GM12875 (cell line): ENCODE results near the gene ZNF280C.

Source experiments
- H3K4me3 ChIP-seq: one replicate; pipeline ENCODE4 v1.5.1; 2011; ENCODE audit warnings: low read depth, low read length, control low read depth
- TF ChIP-seq, protein P1 (sequence below): IDR thresholded peaks from 2 replicates; pipeline ENCODE4 v1.5.1; 2011; ENCODE audit warnings: low read depth, mild to moderate bottlenecking, control low read depth, inconsistent platforms, low read length, moderate library complexity, borderline replicate concordance; ENCODE audit not compliant: insufficient read depth

The ZNF280C gene

DNA sequence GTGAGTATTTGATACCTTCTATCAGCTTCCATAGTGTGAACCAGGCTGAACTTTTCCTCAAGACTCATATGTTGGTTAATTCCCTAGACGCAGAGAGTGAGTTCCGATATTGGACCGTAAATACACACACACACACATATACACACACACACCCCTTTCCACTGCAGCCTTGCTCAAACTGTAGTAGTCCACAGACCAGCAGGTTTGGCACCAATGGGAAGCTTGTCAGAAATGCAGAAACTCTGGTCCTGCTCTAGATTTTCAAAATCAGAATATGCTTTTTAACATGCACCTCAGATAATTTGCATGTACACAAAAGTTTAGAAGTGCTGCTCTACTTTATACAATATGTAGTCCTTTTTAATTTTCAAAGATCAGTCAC is 27.6 kb upstream of the ZNF280C start:
- TF ChIP-seq, protein P1, sequence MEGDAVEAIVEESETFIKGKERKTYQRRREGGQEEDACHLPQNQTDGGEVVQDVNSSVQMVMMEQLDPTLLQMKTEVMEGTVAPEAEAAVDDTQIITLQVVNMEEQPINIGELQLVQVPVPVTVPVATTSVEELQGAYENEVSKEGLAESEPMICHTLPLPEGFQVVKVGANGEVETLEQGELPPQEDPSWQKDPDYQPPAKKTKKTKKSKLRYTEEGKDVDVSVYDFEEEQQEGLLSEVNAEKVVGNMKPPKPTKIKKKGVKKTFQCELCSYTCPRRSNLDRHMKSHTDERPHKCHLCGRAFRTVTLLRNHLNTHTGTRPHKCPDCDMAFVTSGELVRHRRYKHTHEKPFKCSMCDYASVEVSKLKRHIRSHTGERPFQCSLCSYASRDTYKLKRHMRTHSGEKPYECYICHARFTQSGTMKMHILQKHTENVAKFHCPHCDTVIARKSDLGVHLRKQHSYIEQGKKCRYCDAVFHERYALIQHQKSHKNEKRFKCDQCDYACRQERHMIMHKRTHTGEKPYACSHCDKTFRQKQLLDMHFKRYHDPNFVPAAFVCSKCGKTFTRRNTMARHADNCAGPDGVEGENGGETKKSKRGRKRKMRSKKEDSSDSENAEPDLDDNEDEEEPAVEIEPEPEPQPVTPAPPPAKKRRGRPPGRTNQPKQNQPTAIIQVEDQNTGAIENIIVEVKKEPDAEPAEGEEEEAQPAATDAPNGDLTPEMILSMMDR, result no peak
- H3K4me3 ChIP-seq, result no peak overlapping the region

DNA sequence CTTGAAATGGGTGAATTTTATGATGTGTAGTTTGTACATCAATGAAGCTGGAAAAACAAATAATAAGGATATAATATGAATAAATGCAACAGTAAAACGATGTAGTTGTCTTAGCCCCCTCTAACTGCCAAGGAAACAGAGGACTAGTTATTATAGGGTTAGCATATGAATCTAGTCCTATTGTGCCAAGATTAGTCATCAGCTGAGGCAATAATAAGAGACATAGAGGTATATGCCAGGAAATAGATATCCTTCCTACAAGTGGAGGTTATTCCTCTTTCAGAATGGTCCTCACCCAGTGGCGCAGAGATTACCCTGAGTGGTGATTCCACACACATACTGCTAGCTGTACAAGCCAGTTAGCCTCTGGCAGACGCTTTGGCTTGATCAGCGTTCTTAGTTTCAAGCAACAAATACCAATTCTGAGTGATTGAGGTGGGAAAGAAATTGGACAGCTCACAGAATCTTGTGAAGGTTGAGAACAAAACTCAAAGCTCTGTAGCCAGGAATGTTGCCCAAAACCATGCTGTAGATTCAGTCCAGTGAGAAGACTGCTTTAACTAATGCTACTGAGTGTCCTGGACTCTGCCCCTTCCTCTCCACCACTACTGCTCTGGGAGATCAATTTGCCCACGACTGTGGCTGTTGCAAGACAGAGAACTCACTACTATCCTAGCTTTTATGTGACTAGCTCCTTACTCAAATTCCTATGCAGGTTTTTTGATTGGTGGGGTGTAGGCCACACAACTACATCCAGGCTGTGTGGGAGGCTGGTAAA is 27.0 kb upstream of the ZNF280C start:
- TF ChIP-seq, protein P1, result no peak
- H3K4me3 ChIP-seq, result no peak overlapping the region

DNA sequence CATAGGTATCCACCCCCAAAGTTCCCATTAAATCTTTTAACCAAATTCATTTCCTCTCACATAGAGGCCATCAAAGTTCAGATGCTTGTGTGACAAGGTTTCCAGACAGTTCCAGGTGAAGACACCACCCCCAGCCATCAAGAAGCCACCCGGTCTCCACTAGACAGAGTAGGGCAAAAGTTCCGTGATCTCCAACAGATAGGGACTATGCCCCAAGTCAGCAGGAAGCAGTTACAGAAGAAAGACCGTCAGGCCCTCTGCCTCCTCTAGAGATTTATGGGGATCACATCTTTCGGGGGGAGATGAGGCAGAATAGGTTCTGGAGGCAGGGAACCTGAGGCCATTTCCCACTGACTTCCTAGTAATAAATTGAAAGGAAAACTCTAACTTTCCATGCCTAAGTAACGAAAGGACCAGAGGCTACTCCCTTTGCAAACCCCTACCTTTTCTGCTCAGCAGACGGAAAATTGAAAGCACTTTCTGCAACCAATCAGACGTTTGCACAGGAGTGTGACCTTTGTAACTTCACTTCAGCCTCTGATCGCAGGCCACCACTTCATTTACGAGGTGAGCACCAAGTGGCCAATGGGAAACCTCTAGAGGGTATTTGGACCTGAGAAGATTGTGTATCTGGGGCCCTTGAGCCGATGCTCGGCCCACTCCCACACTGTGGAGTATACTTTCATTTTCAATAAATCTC is 18.5 kb upstream of the ZNF280C start:
- TF ChIP-seq, protein P1, result no peak
- H3K4me3 ChIP-seq, result no peak overlapping the region

DNA sequence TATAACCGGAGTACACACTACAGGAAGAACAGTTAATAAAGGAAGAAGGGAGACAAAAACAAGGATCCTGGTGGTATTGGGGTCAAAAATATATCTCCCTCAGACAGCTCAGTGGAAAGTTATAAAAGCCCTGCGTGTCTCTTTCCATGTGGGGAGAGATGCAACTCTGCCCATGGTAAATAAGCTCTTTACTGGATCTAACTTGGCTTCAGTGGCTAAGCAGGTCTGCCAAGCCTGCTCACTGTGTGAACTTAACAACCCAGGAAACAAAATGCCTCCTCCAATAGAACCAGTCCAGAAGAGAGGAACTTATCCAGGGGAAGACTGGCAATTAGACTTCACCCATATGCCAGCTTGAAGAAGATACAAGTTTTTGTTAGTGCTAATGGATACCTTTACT is 17.0 kb upstream of the ZNF280C start:
- no peak overlapping the region for H3K4me3 ChIP-seq
- TF ChIP-seq, protein P1, result no peak

DNA sequence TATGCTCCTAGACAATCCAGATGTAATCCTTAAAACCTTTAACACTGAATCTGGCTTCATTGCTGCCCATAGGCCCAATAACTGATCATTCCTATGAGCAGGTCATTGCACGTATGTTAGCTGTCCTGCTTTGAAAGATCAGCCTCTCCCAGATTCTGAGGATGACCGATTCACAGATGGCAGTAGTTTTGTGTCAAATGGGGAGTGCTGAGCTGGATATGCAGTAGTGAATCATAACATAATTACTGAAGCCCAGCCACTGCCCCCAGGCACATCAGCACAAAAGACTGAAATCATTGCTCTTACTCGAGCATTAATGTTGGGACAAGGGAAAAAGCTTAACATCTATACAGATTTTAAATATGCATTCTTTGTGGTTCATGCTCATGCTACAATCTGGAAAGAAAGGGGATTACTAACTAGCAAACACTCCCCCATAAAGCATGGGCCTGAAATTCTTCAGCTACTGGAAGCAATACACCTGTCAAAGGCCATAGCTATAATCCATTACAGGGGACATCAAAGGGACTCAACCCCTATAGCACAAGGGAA is 16.4 kb upstream of the ZNF280C start:
- no peak overlapping the region for H3K4me3 ChIP-seq
- TF ChIP-seq, protein P1, result no peak

DNA sequence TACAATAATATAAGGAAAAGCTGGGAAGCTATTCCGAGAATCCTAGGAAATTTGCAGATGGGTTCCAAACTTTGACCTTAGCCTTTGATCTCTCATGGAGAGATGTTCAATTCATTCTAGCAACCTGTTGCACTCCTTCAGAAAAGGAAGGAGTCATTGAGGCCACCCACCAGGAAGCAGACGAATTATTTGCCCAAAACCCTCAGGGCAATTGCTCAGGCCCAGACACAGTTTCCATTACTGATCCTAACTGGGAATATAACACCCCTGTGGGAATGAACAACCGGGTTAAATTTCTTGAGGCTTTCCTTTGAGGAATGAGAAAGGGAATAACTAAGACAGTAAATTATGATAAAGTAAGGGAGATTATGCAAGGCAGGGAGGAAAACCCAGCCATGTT is 13.5 kb upstream of the ZNF280C start:
- TF ChIP-seq, protein P1, result no peak
- H3K4me3 ChIP-seq, result no peak overlapping the region
